GM23338 (cell line): ENCODE results near the gene FRMD4A. TPM values are rescaled to one million over a fixed set of nuclear protein-coding genes. Genes with fewer than 3 reads are reported as not detected.

Experiments
- ATAC-seq: fragments of 200-7000 bp; cut with Tn5 transposase; 3 replicates; pipeline ENCODE4 v1.9.1; 2020
- DNase-seq: peaks from one replicate; pipeline ENCODE4 v3.0.0-alpha.2; 2015; ENCODE audit warnings: low spot score
- H2AFZ ChIP-seq: fragments of 200-600 bp; sonication (generic); 2 replicates; pipeline ENCODE4 v1.8.0; 2016; ENCODE audit warnings: antibody characterized with exemption, mild to moderate bottlenecking, moderate library complexity
- H3F3A ChIP-seq: fragments of 200-600 bp; sonication (generic); replicated peaks from 2 replicates; pipeline ENCODE4 v1.8.0; 2017; ENCODE audit warnings: antibody characterized with exemption, mixed run types, low read depth
- H3K27ac ChIP-seq: fragments of 200-600 bp; sonication (generic); 2 replicates; pipeline ENCODE4 v1.6.1; 2016; ENCODE audit warnings: low read depth
- H3K27me3 ChIP-seq: fragments of 200-600 bp; sonication (generic); 2 replicates; pipeline ENCODE4 v1.8.0; 2016; ENCODE audit warnings: mild to moderate bottlenecking, mixed run types, moderate library complexity; ENCODE audit not compliant: insufficient read depth
- H3K36me3 ChIP-seq: fragments of 200-600 bp; sonication (generic); 2 replicates; pipeline ENCODE4 v1.8.0; 2016; ENCODE audit warnings: mild to moderate bottlenecking; ENCODE audit not compliant: insufficient read depth
- H3K4me1 ChIP-seq: fragments of 200-600 bp; sonication (generic); 2 replicates; pipeline ENCODE4 v1.8.0; 2016; ENCODE audit warnings: mild to moderate bottlenecking, moderate library complexity; ENCODE audit not compliant: insufficient read depth
- H3K4me2 ChIP-seq: fragments of 200-600 bp; sonication (generic); 2 replicates; pipeline ENCODE4 v1.7.1; 2017; ENCODE audit warnings: mixed run types
- H3K4me3 ChIP-seq: fragments of 200-600 bp; sonication (generic); 2 replicates; pipeline ENCODE4 v1.6.1; 2016; ENCODE audit warnings: mixed run types
- H3K79me2 ChIP-seq: fragments of 200-600 bp; sonication (generic); replicated peaks from 2 replicates; pipeline ENCODE4 v1.8.0; 2017; ENCODE audit warnings: mild to moderate bottlenecking; ENCODE audit not compliant: insufficient read depth
- H3K9me2 ChIP-seq: fragments of 200-600 bp; sonication (generic); 2 replicates; pipeline ENCODE4 v1.8.0; 2017; ENCODE audit not compliant: insufficient read depth
- H4K20me1 ChIP-seq: fragments of 200-600 bp; sonication (generic); replicated peaks from 2 replicates; pipeline ENCODE4 v1.8.0; 2017; ENCODE audit warnings: mild to moderate bottlenecking; ENCODE audit not compliant: insufficient read depth
- H3K27ac Mint-ChIP-seq: 2 replicates; pipeline ENCODE4 v1.8.0; 2020; ENCODE audit warnings: inconsistent platforms, mild to moderate bottlenecking, moderate library complexity, mixed read lengths
- H3K27me3 Mint-ChIP-seq: 3 replicates; pipeline ENCODE4 v1.8.0; 2022; ENCODE audit warnings: low read depth, mild to moderate bottlenecking, moderate library complexity, mixed read lengths, inconsistent platforms; ENCODE audit not compliant: insufficient read depth, poor library complexity
- H3K36me3 Mint-ChIP-seq: 3 replicates; pipeline ENCODE4 v1.8.0; 2021; ENCODE audit warnings: low read depth, mild to moderate bottlenecking, inconsistent platforms, moderate library complexity, mixed read lengths
- H3K4me1 Mint-ChIP-seq: 3 replicates; pipeline ENCODE4 v1.8.0; 2020; ENCODE audit warnings: mild to moderate bottlenecking, inconsistent platforms, mixed read lengths
- H3K4me3 Mint-ChIP-seq: 3 replicates; pipeline ENCODE4 v1.8.0; 2021; ENCODE audit warnings: moderate library complexity, mild to moderate bottlenecking, inconsistent platforms, mixed read lengths
- H3K9me3 Mint-ChIP-seq: 3 replicates; pipeline ENCODE4 v1.8.0; 2020; ENCODE audit warnings: moderate library complexity, mild to moderate bottlenecking, inconsistent platforms, mixed read lengths
- CREB1 ChIP-seq: fragments of 250-450 bp; sonication (Bioruptor Pico); IDR thresholded peaks from 2 replicates; pipeline ENCODE4 v1.5.0; 2020; ENCODE audit warnings: low read depth, mild to moderate bottlenecking, moderate library complexity
- EZH2 ChIP-seq: fragments of 200-600 bp; sonication (generic); IDR thresholded peaks from one replicate; pipeline ENCODE4 v1.8.0; 2017; ENCODE audit warnings: antibody characterized with exemption, mild to moderate bottlenecking, low read depth; ENCODE audit not compliant: unreplicated experiment
- NANOG ChIP-seq: IDR thresholded peaks from 2 replicates; pipeline ENCODE4 v1.6.1; 2016; ENCODE audit warnings: antibody characterized with exemption, borderline replicate concordance
- POLR2AphosphoS5 ChIP-seq: IDR thresholded peaks from 2 replicates; pipeline ENCODE4 v1.6.1; 2016; ENCODE audit warnings: antibody characterized with exemption, low read depth
- STAT1 ChIP-seq: IDR thresholded peaks from one replicate; pipeline ENCODE4 v1.6.1; 2016; ENCODE audit warnings: antibody characterized with exemption; ENCODE audit not compliant: unreplicated experiment
- ZNF114 ChIP-seq: fragments of 250-450 bp; sonication (Bioruptor Pico); IDR thresholded peaks from 2 replicates; pipeline ENCODE4 v1.5.0; 2020; ENCODE audit warnings: mild to moderate bottlenecking, moderate library complexity
- polyA plus RNA-seq: library from polyadenylated mRNA; unstranded; fragments of >200 nt; fragmentation: Nextera tagmentation; extraction: Ambion mirVana; gene quantifications from 2 replicates; pipeline ENCODE4 v1.2.1, GENCODE V29; 2016
- total RNA-seq: library from RNA; depleted of rRNA; stranded (reverse); fragments of >200 nt; shearing (Covaris generic); gene quantifications from 2 replicates; pipeline ENCODE4 v1.2.3, GENCODE V29; 2014
- TF ChIP-seq, protein P1 (sequence below): IDR thresholded peaks from one replicate; pipeline ENCODE4 v1.6.1; 2018; ENCODE audit warnings: antibody characterized with exemption; ENCODE audit not compliant: unreplicated experiment
- TF ChIP-seq, protein P2 (sequence below): fragments of 250-450 bp; sonication (Bioruptor Pico); IDR thresholded peaks from 2 replicates; pipeline ENCODE4 v1.5.0; 2020; ENCODE audit warnings: mild to moderate bottlenecking, moderate library complexity

The FRMD4A gene
- total and polyA plus RNA-seq, 2 experiments from 2014 or later: 14.0 to 20.1 TPM

DNA sequence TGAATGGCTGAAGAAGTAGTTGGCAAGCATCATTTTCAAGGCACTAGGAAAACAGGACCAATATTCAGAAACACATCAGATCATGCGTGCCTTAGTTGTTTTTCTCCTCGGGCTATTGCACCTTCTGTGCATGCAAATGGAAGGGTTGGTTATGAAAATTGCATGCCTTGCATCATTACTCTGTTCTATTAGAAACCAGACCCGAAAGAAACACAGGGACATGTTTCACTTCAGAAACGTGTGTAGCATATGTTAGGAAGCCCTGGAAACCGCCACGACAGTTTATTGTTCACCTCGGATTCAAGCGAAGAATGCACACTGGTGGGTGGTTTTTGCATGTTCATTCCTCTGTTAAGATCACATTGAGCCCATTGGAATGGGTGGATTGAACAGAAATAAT lies 214.7 kb downstream of the FRMD4A start:
- H4K20me1 ChIP-seq: no peaks in the 10 kb centered on the region
- peaks cover 16% of the 10 kb centered on the region for H3K4me1 Mint-ChIP-seq
- H3K9me3 Mint-ChIP-seq: no peaks in the 10 kb centered on the region
- no peak for ATAC-seq
- H3K4me1 ChIP-seq: no peaks in the 10 kb centered on the region
- no peak overlapping the region for H3K4me3 ChIP-seq
- no peaks in the 10 kb centered on the region for H3F3A ChIP-seq
- no peak overlapping the region for H2AFZ ChIP-seq
- peaks cover 6% of the 10 kb centered on the region for H3K27me3 Mint-ChIP-seq
- H3K9me2 ChIP-seq: peaks cover 3% of the 10 kb centered on the region; the same call in 1 of the 2 replicates
- H3K27ac ChIP-seq: no peak overlapping the region
- H3K4me3 Mint-ChIP-seq: no peak overlapping the region
- TF ChIP-seq CREB1 (CRISPR knock-in tag): no peak
- TF ChIP-seq EZH2: no peak
- no peak for TF ChIP-seq ZNF114 (CRISPR knock-in tag)
- no peak for TF ChIP-seq STAT1
- TF ChIP-seq, protein P1, sequence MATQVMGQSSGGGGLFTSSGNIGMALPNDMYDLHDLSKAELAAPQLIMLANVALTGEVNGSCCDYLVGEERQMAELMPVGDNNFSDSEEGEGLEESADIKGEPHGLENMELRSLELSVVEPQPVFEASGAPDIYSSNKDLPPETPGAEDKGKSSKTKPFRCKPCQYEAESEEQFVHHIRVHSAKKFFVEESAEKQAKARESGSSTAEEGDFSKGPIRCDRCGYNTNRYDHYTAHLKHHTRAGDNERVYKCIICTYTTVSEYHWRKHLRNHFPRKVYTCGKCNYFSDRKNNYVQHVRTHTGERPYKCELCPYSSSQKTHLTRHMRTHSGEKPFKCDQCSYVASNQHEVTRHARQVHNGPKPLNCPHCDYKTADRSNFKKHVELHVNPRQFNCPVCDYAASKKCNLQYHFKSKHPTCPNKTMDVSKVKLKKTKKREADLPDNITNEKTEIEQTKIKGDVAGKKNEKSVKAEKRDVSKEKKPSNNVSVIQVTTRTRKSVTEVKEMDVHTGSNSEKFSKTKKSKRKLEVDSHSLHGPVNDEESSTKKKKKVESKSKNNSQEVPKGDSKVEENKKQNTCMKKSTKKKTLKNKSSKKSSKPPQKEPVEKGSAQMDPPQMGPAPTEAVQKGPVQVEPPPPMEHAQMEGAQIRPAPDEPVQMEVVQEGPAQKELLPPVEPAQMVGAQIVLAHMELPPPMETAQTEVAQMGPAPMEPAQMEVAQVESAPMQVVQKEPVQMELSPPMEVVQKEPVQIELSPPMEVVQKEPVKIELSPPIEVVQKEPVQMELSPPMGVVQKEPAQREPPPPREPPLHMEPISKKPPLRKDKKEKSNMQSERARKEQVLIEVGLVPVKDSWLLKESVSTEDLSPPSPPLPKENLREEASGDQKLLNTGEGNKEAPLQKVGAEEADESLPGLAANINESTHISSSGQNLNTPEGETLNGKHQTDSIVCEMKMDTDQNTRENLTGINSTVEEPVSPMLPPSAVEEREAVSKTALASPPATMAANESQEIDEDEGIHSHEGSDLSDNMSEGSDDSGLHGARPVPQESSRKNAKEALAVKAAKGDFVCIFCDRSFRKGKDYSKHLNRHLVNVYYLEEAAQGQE: no peak
- TF ChIP-seq, protein P2, sequence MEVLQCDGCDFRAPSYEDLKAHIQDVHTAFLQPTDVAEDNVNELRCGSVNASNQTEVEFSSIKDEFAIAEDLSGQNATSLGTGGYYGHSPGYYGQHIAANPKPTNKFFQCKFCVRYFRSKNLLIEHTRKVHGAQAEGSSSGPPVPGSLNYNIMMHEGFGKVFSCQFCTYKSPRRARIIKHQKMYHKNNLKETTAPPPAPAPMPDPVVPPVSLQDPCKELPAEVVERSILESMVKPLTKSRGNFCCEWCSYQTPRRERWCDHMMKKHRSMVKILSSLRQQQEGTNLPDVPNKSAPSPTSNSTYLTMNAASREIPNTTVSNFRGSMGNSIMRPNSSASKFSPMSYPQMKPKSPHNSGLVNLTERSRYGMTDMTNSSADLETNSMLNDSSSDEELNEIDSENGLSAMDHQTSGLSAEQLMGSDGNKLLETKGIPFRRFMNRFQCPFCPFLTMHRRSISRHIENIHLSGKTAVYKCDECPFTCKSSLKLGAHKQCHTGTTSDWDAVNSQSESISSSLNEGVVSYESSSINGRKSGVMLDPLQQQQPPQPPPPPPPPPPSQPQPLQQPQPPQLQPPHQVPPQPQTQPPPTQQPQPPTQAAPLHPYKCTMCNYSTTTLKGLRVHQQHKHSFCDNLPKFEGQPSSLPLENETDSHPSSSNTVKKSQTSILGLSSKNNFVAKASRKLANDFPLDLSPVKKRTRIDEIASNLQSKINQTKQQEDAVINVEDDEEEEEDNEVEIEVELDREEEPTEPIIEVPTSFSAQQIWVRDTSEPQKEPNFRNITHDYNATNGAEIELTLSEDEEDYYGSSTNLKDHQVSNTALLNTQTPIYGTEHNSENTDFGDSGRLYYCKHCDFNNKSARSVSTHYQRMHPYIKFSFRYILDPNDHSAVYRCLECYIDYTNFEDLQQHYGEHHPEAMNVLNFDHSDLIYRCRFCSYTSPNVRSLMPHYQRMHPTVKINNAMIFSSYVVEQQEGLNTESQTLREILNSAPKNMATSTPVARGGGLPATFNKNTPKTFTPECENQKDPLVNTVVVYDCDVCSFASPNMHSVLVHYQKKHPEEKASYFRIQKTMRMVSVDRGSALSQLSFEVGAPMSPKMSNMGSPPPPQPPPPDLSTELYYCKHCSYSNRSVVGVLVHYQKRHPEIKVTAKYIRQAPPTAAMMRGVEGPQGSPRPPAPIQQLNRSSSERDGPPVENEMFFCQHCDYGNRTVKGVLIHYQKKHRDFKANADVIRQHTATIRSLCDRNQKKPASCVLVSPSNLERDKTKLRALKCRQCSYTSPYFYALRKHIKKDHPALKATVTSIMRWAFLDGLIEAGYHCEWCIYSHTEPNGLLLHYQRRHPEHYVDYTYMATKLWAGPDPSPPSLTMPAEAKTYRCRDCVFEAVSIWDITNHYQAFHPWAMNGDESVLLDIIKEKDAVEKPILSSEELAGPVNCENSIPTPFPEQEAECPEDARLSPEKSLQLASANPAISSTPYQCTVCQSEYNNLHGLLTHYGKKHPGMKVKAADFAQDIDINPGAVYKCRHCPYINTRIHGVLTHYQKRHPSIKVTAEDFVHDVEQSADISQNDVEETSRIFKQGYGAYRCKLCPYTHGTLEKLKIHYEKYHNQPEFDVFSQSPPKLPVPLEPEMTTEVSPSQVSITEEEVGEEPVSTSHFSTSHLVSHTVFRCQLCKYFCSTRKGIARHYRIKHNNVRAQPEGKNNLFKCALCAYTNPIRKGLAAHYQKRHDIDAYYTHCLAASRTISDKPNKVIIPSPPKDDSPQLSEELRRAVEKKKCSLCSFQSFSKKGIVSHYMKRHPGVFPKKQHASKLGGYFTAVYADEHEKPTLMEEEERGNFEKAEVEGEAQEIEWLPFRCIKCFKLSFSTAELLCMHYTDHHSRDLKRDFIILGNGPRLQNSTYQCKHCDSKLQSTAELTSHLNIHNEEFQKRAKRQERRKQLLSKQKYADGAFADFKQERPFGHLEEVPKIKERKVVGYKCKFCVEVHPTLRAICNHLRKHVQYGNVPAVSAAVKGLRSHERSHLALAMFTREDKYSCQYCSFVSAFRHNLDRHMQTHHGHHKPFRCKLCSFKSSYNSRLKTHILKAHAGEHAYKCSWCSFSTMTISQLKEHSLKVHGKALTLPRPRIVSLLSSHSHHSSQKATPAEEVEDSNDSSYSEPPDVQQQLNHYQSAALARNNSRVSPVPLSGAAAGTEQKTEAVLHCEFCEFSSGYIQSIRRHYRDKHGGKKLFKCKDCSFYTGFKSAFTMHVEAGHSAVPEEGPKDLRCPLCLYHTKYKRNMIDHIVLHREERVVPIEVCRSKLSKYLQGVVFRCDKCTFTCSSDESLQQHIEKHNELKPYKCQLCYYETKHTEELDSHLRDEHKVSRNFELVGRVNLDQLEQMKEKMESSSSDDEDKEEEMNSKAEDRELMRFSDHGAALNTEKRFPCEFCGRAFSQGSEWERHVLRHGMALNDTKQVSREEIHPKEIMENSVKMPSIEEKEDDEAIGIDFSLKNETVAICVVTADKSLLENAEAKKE: no peak
- no peak for TF ChIP-seq NANOG
- TF ChIP-seq POLR2AphosphoS5: no peak
- no peaks in the 10 kb centered on the region for H3K27me3 ChIP-seq
- H3K4me2 ChIP-seq: no peak overlapping the region
- no peaks in the 10 kb centered on the region for H3K36me3 ChIP-seq
- no peaks in the 10 kb centered on the region for H3K36me3 Mint-ChIP-seq
- no peak overlapping the region for H3K27ac Mint-ChIP-seq
- DNase-seq: no peak
- no peaks in the 10 kb centered on the region for H3K79me2 ChIP-seq
